Left hindlimb (tissue), 1 donor: ENCODE measurements around the gene KCNIP3.
A peak's percentile ranks its signal among the peaks of the same experiment; 100 is the strongest.
"Not testable (repeated sequence)": the region's sequence is repeated elsewhere in the genome, so short reads cannot be mapped to it uniquely, and the experiment has no call there.

ENCODE experiments used
- DNase-seq: peaks from one replicate; pipeline ENCODE4 v3.0.0-alpha.2; 2018

The KCNIP3 gene

DNA sequence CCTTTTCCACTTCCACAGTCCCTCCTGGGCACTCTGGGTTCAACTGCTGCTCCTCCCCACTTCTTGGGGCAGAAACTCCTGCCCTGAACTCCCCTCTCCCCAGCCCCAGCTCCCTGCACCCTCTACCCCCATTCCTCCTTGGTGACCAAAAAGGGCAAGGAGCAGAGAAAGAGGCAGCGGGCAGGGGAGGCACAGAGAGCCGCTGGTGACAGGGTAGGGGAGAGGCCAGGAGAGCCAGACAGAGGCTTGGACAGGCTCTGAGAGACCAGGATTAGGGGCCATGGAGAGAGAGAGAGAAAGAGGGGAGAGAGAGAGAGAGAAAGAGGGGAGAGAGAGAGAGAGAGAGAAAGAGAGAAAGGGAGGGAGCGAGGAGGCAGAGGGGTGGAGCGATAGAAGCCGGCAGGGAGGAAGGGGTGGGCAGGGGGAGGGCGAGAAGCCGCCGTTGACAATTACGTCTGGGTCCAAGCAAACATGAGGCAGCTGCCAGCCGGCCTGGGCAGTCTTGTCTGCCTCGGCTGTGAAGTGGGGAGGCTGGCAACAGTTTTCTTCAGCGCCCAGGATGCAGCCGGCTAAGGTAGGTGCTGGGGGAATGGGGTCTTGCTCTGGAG, at the start of gene KCNIP3:
TSS of gene KCNIP3 (plus strand) at position 468 of the 608 bp plus-strand sequence. CDS start at position 560, 92 bp downstream.
- DNase-seq, result peak; percentile 63

DNA sequence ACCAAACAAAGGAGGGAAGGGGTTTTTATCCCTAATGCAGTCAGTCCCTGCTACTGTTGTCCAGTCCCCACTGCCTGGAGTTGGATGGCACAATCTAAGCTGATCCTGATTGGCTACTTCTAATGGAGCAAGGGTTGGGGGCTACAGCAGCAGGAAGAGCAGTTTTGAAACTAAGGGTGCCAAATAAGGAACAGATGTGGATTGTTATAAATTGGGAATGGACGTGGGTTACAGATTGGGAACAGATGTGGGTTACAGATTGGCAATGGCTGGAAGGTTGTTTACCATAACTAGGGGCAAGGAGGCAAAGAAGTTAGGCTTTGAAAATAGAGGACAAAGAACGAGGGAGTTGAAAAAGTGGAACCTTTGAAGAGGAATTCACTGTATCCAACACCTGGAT, 38.9 kb upstream of the KCNIP3 start:
- no peak for DNase-seq

DNA sequence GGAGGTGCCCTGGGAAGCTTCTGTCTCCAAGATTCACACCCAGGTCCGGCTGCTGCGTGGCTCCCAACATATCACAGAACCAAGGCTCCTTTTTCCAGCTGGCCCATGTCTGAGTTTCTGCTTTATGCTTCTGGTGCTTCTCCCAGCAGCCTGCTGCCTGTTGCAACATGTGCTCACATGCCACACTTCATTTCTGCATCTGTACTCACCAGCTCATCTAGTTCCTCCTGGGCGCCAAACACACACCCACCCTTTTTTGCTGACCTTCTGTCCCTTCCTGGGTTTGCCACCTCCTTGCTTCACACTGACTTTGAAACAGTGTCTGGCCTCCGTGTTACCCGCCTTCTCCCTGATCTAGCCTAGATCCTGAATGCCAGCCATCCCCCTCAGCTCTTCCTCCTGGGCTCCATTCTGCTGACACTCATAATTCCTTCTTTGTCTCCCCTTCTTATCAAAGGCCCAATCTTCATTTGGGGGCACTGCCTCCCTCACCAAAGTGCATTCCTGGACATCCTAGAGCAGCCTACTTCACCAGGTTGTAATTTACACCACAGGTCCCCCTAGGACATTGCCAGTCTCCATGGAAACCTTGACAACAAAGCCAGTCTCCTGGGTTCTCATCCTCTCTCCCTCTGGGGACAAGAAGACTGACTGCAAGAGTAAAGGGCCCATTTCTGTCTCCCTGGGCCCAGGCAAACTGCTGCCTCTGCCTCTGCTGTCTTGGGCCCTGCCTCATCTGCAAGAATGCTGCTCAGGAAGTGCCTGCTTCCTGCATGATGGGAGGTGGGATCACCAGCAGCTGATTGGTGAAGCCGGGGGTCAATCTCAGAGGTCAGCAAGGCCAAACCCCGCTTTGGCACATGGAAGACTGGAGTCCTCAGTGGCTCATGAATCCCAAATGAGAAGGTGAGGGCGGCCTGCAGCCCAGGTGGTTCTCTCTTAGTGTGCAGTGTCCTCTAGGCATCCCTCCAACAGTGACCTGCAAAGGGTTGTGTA, 36.8 kb upstream of the KCNIP3 start:
- DNase-seq, result no peak

DNA sequence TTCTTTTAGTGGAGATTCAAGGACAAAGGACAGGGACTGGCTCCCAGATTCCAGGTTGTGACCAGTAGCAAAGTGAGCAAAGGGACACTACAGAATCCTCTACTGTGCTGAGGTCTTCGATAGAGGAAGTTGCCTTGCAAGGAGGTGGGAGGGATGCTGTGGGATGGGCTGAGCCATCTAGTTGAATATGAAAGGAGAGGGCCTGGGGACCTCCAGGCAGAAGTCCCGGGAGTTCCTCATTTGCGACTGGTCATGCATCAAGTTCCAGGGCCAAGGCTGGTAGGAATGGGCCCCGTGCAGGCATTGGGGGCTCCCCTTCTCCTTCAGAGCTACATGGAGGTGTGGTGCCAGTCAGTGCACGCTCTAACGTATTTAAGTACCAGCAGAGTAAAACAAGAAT, 35.5 kb upstream of the KCNIP3 start:
- no peak for DNase-seq

DNA sequence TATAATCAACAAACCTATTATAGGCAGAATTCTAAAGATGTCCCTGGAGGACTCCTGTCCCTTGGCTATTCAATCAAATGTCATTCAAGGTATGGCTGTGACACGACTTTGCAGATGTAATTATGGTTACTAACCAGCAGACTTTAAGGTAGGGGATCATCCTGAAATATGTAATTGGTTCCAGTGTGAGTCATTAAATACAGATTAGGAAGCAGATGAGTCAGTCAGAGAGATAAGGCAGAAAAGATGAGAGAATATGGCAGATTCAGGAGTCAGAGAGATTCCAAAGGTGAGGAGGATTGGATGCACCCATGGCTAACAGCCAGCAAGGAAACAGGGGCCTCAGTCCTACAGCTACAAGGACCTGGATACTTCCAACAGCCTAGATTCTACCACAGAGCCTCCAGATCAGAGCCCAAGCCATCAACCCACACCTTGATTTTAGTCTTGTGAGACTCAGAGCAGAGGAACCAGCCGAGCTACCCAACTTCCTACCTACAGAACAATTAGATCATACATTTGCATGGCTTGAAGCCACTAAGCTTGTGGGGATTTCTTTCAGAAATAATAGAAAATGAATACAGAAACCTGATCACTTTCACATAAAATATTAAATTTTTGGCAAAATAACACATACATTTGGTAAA, 34.1 kb upstream of the KCNIP3 start:
- DNase-seq, result peak; percentile 2

DNA sequence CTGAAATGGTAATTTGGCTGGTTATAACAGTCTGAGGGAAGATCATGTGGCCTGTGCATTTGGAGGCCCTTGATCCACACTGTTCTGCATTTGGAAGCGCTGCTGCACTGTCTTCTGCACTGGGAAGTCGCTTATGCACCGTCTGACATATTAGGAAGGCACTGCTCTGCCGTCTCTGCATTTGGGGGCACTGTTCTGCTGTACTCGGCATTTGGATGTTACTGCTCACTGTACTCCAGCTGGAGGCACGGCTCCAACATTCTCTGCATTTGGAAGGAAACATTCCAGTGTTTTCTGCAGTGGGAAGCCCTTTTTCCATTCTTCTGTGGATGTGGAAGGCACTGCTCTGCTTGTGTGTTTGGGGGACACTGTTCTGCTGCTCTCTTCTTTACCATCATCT, 32.5 kb upstream of the KCNIP3 start:
- peak; percentile 12 for DNase-seq

DNA sequence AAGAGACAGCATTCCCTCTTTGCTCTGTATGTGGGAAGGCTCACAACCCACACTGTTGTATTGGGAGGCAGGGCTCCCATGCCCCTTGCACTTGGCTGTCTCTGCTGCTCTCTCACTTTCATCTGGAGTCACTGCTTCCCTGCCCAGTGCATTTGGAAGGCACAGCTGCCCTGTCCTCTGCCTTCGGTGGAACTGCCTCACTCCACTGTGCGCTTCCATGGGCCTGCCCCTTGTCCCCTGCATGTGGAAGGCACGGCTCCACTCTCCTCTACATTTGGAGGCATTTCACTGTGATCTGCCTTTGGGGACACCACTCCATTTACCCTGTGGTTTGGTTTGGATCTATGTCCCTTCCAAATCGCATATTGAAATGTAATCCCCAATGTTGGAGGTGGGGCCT, 32.0 kb upstream of the KCNIP3 start:
- peak; percentile 4 for DNase-seq

DNA sequence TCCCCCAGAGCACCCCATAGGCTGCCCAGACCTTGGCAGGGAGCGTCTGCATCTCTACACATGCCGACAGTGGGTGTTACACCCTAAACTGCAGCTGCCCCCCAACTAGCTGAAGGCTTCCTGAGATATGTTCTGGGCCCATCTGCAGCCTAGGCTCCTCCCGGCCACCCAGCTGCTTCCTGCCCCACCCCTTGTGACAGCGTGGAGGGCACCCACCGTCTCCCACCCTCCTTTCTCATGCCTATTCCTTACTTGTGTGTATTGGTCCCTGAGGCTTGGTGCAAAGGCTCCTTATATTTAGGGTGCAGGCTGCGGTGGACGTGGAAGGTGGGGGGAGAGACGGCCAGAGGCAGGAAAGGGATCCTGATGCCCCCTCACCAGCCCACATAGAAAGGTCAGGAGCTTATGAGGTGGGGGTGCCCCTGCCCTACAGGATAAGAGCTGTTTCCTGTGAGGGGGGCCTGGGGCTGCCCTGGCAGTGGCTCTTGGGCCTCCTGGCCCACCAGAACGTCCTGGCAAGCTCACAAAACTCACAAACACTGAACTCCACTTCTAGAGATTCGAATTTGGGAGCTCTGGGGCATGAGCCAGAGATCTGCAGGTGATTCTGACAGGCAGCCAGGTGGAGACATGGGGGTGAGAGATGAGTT, 30.2 kb upstream of the KCNIP3 start:
- DNase-seq, result peak; percentile 16

DNA sequence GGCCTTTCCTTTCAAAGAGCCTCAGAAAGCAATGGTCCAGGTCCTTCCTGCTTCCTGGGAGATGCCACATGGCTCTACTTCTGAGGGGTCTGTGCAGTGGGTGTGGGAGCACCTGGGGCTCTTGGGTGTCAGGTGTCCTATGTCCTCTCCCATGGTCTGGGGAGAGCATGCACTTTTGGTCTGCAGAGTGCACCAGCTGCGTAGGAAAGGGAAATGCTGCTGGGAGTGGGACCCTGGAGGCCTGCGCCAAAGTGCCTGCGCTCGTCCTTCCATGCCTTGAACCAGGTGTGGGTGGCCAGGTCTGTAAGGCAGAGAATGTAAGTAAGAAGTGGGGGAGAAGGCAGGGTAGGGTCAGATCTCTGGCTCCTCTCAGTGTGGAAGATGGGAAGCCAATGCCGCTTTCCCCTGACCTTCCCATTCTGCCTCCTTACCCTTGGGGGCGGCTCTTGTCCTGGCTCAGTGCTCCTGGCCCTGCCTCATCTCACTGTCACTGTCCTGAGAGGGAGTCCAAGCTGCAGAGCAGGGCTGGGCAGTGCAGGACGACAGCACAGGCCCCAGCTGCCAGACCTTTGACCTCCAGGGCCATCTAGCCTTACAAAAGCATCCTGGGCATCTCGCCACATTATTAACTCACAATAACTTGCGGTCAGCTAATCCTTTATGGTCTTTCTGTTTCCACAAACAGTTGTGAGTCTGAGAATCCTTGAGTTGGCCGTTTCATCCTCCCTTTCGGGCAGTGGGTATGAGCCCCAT, 29.5 kb upstream of the KCNIP3 start:
- peak; percentile 12 for DNase-seq

DNA sequence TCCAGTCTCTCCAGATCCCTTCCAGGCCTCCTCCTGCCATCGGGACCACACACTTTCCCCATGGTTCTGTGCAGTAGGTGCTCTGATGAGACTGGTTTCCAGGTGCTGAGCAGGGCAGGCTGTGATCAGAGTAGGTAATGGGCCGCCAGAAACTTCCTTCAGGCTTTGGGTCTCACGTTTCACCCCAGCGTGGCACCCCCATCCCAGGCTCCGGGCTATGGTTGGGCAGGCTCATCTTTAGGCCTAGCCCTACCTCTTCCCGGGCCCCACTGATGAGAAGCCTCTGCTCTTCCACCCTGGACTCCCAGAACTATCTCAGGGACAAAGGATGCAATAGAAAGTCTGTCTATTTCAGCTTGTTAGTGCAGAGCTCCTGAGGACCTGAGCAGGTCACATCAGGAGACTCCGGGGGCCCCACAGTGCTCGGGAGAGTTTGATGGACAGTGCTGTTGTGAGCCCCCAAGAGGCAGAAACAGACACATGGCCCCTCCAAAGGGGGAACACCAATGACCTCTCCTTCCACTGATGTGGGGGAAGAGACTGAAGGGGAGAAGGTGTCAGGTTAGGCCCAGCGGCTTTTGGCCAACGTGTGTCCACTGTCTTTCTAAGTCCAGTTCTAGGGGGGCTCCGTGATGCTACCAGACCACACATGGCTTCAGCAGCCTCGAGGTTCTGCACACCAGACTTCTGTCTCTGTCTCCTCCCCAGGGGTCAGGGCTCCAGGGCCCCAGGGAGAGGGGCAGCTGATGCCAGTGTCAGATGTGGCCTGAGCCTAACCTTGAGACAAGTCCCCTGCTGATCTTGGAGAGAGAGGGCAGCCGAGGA, 28.7 kb upstream of the KCNIP3 start:
- DNase-seq, result peak; percentile 16

DNA sequence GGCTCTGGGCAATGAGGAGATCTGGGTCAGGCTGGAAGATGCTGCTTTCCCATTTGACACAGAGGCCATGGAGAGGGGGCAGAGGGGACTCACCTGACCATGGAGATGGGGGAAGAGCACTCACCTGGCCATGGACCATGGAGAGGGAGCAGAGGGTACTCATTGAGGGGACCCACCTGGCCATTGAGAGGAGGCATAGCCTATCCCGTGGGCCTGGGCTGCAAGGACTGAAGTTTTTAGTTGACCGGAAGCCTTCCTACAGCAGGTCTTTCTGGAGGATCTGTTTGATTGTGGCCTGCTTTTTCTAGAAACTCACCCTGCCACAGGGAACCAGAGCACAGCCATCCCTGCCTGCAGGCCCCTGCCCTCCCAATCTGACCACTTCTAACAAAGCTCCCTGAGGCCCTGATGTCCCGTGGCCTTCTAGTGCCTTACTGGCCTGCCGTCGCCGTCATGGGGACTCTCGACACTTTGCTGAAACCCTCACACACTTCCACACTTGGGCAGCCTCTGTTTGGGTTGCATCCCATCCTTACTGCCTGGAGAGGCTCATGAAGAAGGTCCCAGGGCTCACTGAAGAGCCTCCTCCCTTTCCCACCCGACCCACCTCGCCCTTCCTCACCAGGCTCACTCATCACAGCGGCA, 28.0 kb upstream of the KCNIP3 start:
- peak; percentile 21 for DNase-seq

DNA sequence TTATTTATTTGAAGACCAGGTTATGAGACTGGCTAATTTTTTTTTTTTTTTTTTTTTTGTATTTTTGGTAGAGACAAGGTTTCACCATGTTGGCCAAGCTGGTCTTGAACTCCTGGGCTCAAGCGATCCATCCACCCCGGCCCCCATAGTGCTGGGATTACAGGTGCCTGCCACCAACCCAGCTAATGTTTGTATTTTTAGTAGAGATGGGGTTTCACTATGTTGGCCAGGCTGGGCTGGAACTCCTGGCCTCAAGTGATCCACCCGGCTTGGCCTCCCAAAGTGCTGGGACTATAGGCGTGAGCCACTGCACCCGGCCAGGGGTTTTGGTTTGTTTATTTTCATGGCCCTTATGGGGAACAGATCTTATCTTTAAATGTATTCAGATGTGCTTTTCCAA, 27.4 kb upstream of the KCNIP3 start:
- DNase-seq, result not testable (repeated sequence)

DNA sequence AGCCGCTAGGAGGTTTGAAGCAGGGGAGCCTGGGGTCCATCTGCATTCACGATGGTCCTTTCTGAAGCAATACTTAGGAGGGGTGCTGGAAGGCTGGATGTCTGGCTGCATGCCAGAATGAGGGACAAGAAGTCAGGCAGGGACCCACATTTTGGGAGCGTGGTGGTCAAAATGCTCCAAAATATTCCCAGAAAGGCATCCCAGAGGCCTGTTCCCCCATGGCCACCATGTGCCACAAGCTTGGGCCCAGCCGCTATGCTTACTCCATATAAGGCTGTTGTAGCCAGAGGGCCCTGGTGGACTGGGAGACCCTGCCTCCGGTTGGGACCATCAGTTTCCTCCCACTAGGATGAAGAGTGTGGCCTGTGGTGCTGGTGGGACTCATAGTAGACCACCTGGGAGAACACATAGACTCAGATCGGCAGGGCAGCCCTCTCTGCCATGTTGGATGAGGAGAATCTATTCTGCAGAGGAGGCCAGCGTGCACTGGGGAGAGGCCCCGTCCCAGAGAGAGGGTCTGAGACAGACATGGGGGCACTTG, 26.5 kb upstream of the KCNIP3 start:
- peak; percentile 13 for DNase-seq

DNA sequence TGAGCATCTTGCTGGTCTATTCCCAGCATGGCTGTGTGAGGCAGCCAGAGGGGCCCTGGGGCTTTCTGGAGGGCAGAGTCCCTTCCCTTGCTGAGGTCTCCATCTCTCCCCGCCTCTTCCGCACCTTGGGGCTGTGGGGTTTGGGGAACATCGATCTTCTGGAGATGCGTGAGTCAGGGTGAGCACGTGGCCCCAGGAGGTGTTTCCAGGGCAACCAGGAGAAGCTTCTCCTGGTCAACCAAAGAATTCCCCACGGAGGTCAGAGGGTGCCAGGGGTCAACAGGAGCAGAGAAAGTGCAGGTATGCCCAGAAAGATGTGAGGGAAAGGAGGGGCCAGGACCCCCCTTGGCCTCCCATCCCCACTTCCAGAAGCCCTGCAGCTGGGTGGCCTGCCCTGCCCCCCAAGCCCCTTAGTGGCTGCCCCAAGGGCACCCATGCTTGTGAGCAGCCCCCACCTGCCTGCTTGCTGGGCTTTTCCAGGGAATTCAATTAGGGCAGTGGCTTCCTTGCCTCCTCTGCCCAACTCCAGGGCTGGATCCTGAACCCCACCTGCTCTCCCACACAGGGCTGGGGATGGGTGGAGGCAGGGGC, 25.7 kb upstream of the KCNIP3 start:
- peak; percentile 18 for DNase-seq

DNA sequence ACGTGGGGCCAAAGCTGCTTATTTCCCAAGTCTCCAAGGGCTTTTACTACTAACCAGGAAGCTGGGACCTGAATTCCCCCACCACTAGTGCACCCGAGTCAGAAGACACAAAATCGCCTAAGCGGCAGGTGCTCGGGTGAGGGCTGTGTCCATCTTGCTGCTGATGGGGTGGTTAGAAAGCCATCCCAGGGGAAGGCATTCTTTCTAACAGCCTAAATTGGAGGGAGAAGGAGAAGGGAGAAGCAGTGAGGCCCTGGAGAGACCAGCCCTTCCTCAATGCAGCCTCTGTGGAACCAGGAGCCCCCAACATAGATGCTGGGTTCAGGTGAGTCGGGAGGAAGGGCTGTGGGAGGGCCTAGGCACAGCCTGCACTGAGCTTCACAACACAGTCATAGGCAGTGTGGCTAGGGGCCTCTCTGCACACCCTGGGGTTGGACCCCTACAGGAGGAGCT, 24.8 kb upstream of the KCNIP3 start:
- peak; percentile 4 for DNase-seq

DNA sequence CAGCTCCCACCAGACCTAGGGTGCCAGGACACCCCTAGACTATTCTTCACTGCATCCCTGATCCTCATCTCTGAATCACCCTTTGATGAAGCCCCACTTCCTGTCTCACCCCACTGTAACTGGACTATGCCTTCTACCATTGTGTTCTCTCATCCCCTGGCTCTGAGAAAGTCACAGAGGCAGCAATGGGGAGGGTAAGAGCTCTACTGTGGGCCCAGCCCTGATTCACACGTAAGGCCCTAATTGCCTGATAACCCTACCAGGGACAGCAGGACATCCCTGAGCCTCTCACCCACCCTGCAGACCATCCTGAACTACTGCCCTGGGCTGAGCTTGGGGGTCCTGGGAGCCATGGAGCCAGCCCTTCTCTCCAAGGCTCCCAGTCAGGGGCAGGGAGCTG, 24.4 kb upstream of the KCNIP3 start:
- no peak for DNase-seq

DNA sequence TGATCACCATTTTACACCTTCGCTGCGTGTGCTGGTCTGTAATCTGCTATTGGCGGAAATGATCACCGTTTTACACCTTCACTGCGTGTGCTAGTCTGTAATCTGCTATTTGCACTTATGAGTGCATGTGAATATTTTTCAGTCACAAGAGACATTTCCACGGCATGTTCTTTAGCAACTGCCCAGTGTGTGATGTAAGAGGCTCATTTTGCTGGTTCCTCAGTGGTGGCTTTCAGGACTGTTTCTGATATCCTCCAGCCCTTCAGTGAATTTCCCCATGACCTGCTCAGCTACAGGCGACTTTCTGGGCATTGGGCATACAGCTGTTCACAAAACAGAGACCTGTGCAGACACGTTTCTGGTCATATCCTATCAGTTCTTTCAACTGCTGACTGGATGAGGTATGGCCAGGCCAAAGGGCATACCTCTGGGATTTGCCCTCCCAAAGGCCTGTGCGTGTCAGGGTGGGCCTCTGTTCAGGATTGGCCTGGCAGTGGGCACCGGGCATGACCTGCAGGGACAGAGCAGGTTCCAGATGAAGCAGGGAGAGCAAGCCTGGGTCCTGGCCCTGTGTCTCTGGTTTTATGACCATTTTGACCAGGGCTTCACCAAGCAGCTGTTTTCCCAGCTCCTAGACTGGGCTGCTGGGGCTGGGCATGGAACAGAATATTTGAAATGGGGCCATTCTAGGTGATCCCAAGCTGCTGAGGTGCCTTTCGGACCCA, 23.4 kb upstream of the KCNIP3 start:
- DNase-seq, result peak; percentile 8

DNA sequence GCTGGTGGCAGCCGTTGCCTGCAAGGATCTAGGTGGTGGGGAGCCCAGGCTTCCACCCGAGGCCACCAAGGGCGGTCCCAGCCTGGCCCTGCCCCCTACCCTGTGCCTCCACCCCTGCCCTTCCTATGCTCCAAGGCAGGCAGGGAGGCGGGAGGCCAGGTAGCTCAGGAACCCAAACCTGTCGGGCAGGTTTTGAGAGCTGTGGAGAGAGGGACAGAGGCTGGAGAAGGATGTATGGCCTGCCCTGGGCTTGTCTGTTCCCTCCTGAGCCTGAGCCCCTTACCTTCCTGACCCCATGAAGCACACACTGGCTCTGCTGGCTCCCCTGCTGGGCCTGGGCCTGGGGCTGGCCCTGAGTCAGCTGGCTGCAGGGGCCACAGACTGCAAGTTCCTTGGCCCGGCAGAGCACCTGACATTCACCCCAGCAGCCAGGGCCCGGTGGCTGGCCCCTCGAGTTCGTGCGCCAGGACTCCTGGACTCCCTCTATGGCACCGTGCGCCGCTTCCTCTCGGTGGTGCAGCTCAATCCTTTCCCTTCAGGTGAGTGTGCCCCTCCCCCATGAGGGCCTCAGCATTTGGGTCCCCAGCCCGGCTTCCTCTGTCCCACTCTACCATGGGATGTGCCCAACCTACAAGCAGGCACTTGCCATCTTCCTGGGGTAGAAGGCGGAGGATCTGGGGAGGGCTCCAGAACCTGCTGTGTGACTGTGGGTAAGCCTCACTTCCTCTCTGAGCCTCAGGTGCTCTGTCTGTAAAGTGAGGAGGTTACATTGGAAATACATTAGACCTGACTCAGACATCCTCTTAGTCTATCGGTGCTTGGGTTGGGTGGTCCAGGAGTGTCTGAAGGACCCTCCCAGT, 22.6 kb upstream of the KCNIP3 start, which contains the start of gene PROM2:
TSS of gene PROM2 (plus strand) at position 159 of the 860 bp plus-strand sequence. CDS start at position 296, 137 bp downstream.
- DNase-seq, result peak; percentile 16
